Thoracic aorta (tissue), 2 donors: ENCODE measurements around the gene SAP30L. TPM values are rescaled to one million over a fixed set of nuclear protein-coding genes. Genes with fewer than 3 reads are reported as not detected.

Experiments
- ATAC-seq: fragments of 150-250 bp; one replicate; pipeline ENCODE4 v1.8.0; 2017; ENCODE audit warnings: low read depth; ENCODE audit not compliant: insufficient number of reproducible peaks, low FRiP score
- DNase-seq: peaks from one replicate; pipeline ENCODE4 v3.0.0-alpha.2; 2020; ENCODE audit warnings: low spot score
- H3K27ac ChIP-seq, 2 donors: fragments of 200-600 bp; sonication (generic); 1 replicate in 1 of 2; 2 replicates in 1 of 2; pipeline ENCODE4 v1.5.1; 2016; ENCODE audit warnings: mild to moderate bottlenecking in 2 of 2, moderate library complexity in 2 of 2
- H3K27me3 ChIP-seq: fragments of 200-600 bp; sonication (generic); replicated peaks from 2 replicates; pipeline ENCODE4 v1.6.0; 2016; ENCODE audit warnings: mild to moderate bottlenecking; ENCODE audit not compliant: insufficient read depth
- H3K36me3 ChIP-seq: fragments of 200-600 bp; sonication (generic); one replicate; pipeline ENCODE4 v1.5.1; 2016
- H3K4me1 ChIP-seq, 2 donors: fragments of 200-600 bp; sonication (generic); 1 replicate in 1 of 2; 2 replicates in 1 of 2; pipeline versions ENCODE4 v1.5.1 to v1.6.0; 2016; ENCODE audit warnings: low read depth in 2 of 2, mild to moderate bottlenecking in 1 of 2; ENCODE audit not compliant: control insufficient read depth in 1 of 2
- H3K4me3 ChIP-seq: fragments of 200-600 bp; sonication (generic); 2 replicates; pipeline ENCODE4 v1.5.1; 2016; ENCODE audit warnings: mild to moderate bottlenecking
- H3K9me3 ChIP-seq: fragments of 200-600 bp; sonication (generic); 2 replicates; pipeline ENCODE4 v1.5.1; 2016
- total RNA-seq, 2 donors: library from RNA; depleted of rRNA; stranded (reverse); fragments of >200 nt; gene quantifications; one replicate each; pipeline versions ENCODE4 v1.1.0 to v1.2.3, GENCODE V29; 2016
- TF ChIP-seq, protein P1 (sequence below): fragments of 200-600 bp; sonication (generic); IDR thresholded peaks from one replicate; pipeline ENCODE4 v1.5.1; 2019; ENCODE audit warnings: antibody characterized with exemption

Gene SAP30L
- total RNA-seq, 2 donors from 2014 or later: 43.7 to 85.6 TPM

GRCh38 chr5:154509784-154510555 lies 64.2 kb downstream of the SAP30L start:
- Histone ChIP-seq H3K27me3 (no peaks in the 10 kb centered on the region), H3K36me3 (no peaks in the 10 kb centered on the region), H3K9me3 (no peaks in the 10 kb centered on the region), H3K4me1 (no peaks in the 10 kb centered on the region), H3K4me3 (no peak overlapping the region), H3K27ac (no peak overlapping the region)
- no peak for DNase-seq
- ATAC-seq: no peak
- TF ChIP-seq, protein P1, sequence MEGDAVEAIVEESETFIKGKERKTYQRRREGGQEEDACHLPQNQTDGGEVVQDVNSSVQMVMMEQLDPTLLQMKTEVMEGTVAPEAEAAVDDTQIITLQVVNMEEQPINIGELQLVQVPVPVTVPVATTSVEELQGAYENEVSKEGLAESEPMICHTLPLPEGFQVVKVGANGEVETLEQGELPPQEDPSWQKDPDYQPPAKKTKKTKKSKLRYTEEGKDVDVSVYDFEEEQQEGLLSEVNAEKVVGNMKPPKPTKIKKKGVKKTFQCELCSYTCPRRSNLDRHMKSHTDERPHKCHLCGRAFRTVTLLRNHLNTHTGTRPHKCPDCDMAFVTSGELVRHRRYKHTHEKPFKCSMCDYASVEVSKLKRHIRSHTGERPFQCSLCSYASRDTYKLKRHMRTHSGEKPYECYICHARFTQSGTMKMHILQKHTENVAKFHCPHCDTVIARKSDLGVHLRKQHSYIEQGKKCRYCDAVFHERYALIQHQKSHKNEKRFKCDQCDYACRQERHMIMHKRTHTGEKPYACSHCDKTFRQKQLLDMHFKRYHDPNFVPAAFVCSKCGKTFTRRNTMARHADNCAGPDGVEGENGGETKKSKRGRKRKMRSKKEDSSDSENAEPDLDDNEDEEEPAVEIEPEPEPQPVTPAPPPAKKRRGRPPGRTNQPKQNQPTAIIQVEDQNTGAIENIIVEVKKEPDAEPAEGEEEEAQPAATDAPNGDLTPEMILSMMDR: no peak

Other genes with a start within 250 kb of the SAP30L start
- gene HAND1, start 32.2 kb downstream of the SAP30L start, total RNA-seq: not detected